HepG2 (cell line): ENCODE results near the gene PKNOX2. TPM values are rescaled to one million over a fixed set of nuclear protein-coding genes. Genes with fewer than 3 reads are reported as not detected.

ENCODE experiments used
- ATAC-seq: fragments of 200-7000 bp; cut with Tn5 transposase; 3 replicates; pipeline ENCODE4 v1.9.1; 2020; ENCODE audit warnings: mild to moderate bottlenecking, moderate library complexity
- BruUV-seq: library from RNA; stranded (reverse); fragments of 400-500 nt; replicated peaks from 2 replicates; lab custom pipeline; 2021; lab: Mats Ljungman, UMichigan
- CTCF ChIA-PET: fragments of 300-600 bp; formaldehyde crosslinking; extraction: SDS; loops from one replicate; lab custom pipeline; 2021; ENCODE audit warnings: low total read pairs, inconsistent platforms, low intra/inter-chr PET ratio; lab: Yijun Ruan, JAX
- POLR2A ChIA-PET: fragments of 350-600 bp; sonication (Branson Sonifier 250); formaldehyde crosslinking; loops from one replicate; lab custom pipeline; 2020; ENCODE audit warnings: antibody characterized with exemption, inconsistent platforms; lab: Yijun Ruan, JAX
- DNase-seq: peaks from one replicate; pipeline ENCODE4 v3.0.0-alpha.2; 2015; ENCODE audit warnings: low spot score
- FAIRE-seq: peaks from 3 replicates; lab custom pipeline; 2011; peaks lifted over from hg19 to GRCh38; lab: Jason Lieb, UNC
- H2AFZ ChIP-seq: one replicate; pipeline ENCODE4 v1.6.1; 2011; ENCODE audit warnings: low read length, inconsistent platforms
- H3K27ac ChIP-seq: fragments of 300-600 bp; 3 replicates; pipeline ENCODE4 v1.8.0; 2011; ENCODE audit warnings: mixed run types, mild to moderate bottlenecking, mixed read lengths, low read length, inconsistent platforms; ENCODE audit not compliant: insufficient read depth; ENCODE audit errors: extremely low read length
- H3K27me3 ChIP-seq, 2 experiments: fragments of 200-600 bp in 1 of 2; 2 replicates in 1 of 2; 3 replicates in 1 of 2; pipeline versions ENCODE4 v1.6.0 to v1.8.0; 2011; ENCODE audit warnings: low read length in 2 of 2, mild to moderate bottlenecking in 2 of 2, moderate library complexity in 2 of 2, inconsistent platforms in 1 of 2; ENCODE audit not compliant: insufficient read depth in 2 of 2, control insufficient read depth in 1 of 2
- H3K36me3 ChIP-seq, 2 experiments: fragments of 200-600 bp in 1 of 2; replicated peaks in 1 of 2; 2 replicates in 1 of 2; 3 replicates in 1 of 2; pipeline versions ENCODE4 v1.5.1 to v1.8.0; 2011; ENCODE audit warnings: low read length in 2 of 2, inconsistent platforms in 1 of 2; ENCODE audit not compliant: insufficient read depth in 2 of 2, control insufficient read depth in 1 of 2
- H3K4me1 ChIP-seq: 2 replicates; pipeline ENCODE4 v1.5.1; 2012; ENCODE audit warnings: low read length, inconsistent platforms; ENCODE audit not compliant: insufficient read depth
- H3K4me2 ChIP-seq: 2 replicates; pipeline ENCODE4 v1.6.0; 2011; ENCODE audit warnings: low read depth, low read length, inconsistent platforms
- H3K4me3 ChIP-seq, 3 experiments: fragments of 200-600 bp in 1 of 3; sonication (generic), shearing (Covaris generic) in 1 of 3; replicated peaks in 1 of 3; 2 replicates each; pipeline ENCODE4 v1.5.1; 2011 to 2016; ENCODE audit warnings: low read length in 3 of 3, inconsistent platforms in 2 of 3, low read depth in 2 of 3, mild to moderate bottlenecking in 2 of 3, control low read depth in 1 of 3, mixed read lengths in 1 of 3; ENCODE audit not compliant: insufficient read depth in 1 of 3
- H3K79me2 ChIP-seq: one replicate; pipeline ENCODE4 v1.6.1; 2011; ENCODE audit warnings: low read length, inconsistent platforms; ENCODE audit not compliant: insufficient read depth
- H3K9ac ChIP-seq: 2 replicates; pipeline ENCODE4 v1.6.0; 2011; ENCODE audit warnings: mild to moderate bottlenecking, low read depth, low read length, inconsistent platforms; ENCODE audit not compliant: insufficient read depth
- H3K9me3 ChIP-seq: 2 replicates; pipeline ENCODE4 v1.5.1; 2012; ENCODE audit warnings: mild to moderate bottlenecking, low read length
- H4K20me1 ChIP-seq: 2 replicates; pipeline ENCODE4 v1.6.0; 2011; ENCODE audit warnings: inconsistent platforms, mild to moderate bottlenecking, low read length, moderate library complexity; ENCODE audit not compliant: insufficient read depth
- BCL3 ChIP-seq: sonication (generic); formaldehyde crosslinking; IDR thresholded peaks from 2 replicates; pipeline ENCODE4 v1.5.1; 2020; ENCODE audit warnings: mild to moderate bottlenecking, missing genetic modification reagents, moderate library complexity
- BCLAF1 ChIP-seq: fragments of 450-650 bp; IDR thresholded peaks from 2 replicates; pipeline ENCODE4 v1.6.1; 2017; ENCODE audit warnings: mild to moderate bottlenecking
- DZIP1 ChIP-seq: sonication (generic); formaldehyde crosslinking; IDR thresholded peaks from 2 replicates; pipeline ENCODE4 v1.5.0; 2020; ENCODE audit warnings: mild to moderate bottlenecking, missing genetic modification reagents
- IRF9 ChIP-seq: sonication (generic); formaldehyde crosslinking; IDR thresholded peaks from 2 replicates; pipeline ENCODE4 v1.8.0; 2022; ENCODE audit warnings: missing genetic modification reagents, mild to moderate bottlenecking, borderline replicate concordance
- KDM2A ChIP-seq: sonication (generic); formaldehyde crosslinking; IDR thresholded peaks from 2 replicates; pipeline ENCODE4 v1.4.0; 2020; ENCODE audit warnings: low read depth, missing genetic modification reagents, borderline replicate concordance
- PITX1 ChIP-seq: sonication (generic); formaldehyde crosslinking; IDR thresholded peaks from 2 replicates; pipeline ENCODE4 v1.5.1; 2020; ENCODE audit warnings: mild to moderate bottlenecking, missing genetic modification reagents
- SALL1 ChIP-seq: sonication (generic); formaldehyde crosslinking; IDR thresholded peaks from 2 replicates; pipeline ENCODE4 v1.8.0; 2022; ENCODE audit warnings: mild to moderate bottlenecking, missing genetic modification reagents
- SNAPC5 ChIP-seq: sonication (generic); formaldehyde crosslinking; IDR thresholded peaks from 2 replicates; pipeline ENCODE4 v1.8.1; 2023; ENCODE audit warnings: mild to moderate bottlenecking, missing genetic modification reagents, borderline replicate concordance
- TSC22D2 ChIP-seq: sonication (generic); formaldehyde crosslinking; IDR thresholded peaks from 2 replicates; pipeline ENCODE4 v1.5.1; 2020; ENCODE audit warnings: missing genetic modification reagents, mild to moderate bottlenecking, borderline replicate concordance
- ZNF124 ChIP-seq: sonication (generic); formaldehyde crosslinking; IDR thresholded peaks from 2 replicates; pipeline ENCODE4 v1.4.0; 2020; ENCODE audit warnings: missing genetic modification reagents
- ZNF138 ChIP-seq: sonication (generic); formaldehyde crosslinking; IDR thresholded peaks from 2 replicates; pipeline ENCODE4 v1.5.0; 2020; ENCODE audit warnings: mild to moderate bottlenecking, low read depth, missing genetic modification reagents
- ZNF513 ChIP-seq: sonication (generic); formaldehyde crosslinking; conservative IDR thresholded peaks from 2 replicates; pipeline ENCODE4 v1.5.0; 2020; ENCODE audit warnings: missing genetic modification reagents
- ZNF572 ChIP-seq: sonication (generic); formaldehyde crosslinking; IDR thresholded peaks from 2 replicates; pipeline ENCODE4 v1.5.1; 2020; ENCODE audit warnings: mild to moderate bottlenecking, missing genetic modification reagents
- ZNF816 ChIP-seq: sonication (generic); formaldehyde crosslinking; IDR thresholded peaks from 2 replicates; pipeline ENCODE4 v1.8.0; 2022; ENCODE audit warnings: missing genetic modification reagents, mild to moderate bottlenecking, borderline replicate concordance
- ZNF839 ChIP-seq: sonication (generic); formaldehyde crosslinking; IDR thresholded peaks from 2 replicates; pipeline ENCODE4 v1.4.0; 2020; ENCODE audit warnings: missing genetic modification reagents, mild to moderate bottlenecking, borderline replicate concordance
- in situ Hi-C: cut with HindIII; loops from 2 replicates; pipeline ENCODE4 v1.10.0; 2017; ENCODE audit warnings: low pct_unique_long_range_greater_than_20kb; ENCODE audit not compliant: extremely low pct_ligation_motif_present
- intact Hi-C: fragments of 100-400 bp; cut with micrococcal nuclease; formaldehyde crosslinking; loops from one replicate; pipeline ENCODE4 v1.10.0; 2022; ENCODE audit not compliant: unreplicated experiment
- polyA plus RNA-seq, 8 experiments: library from polyadenylated mRNA; depleted of rRNA in 3 of 8; stranded (reverse) in 7 of 8; unstranded in 1 of 8; fragments of >200 nt; fragmentation: Illumina TruSeq in 4 of 8; extraction: Trizol in 4 of 8; gene quantifications; 2 replicates each; pipeline versions ENCODE4 v1.2.1 to v1.2.3, GENCODE V29; 2011 to 2016; ENCODE audit warnings: low read depth in 4 of 8, missing spikeins in 1 of 8, mixed read lengths in 1 of 8; ENCODE audit not compliant: insufficient read depth in 1 of 8
- total RNA-seq, 5 experiments: library from RNA; depleted of rRNA; stranded (reverse); fragments of >200 nt; fragmentation: Illumina TruSeq; extraction: Trizol; gene quantifications; 2 replicates each; pipeline ENCODE4 v1.2.3, GENCODE V29; 2016; ENCODE audit warnings: low read depth in 1 of 5

Gene PKNOX2
- total and polyA plus RNA-seq, 2 of the 13 experiments (the other 11 are each of a cell fraction or from before 2014, with no cell fraction given) = not detected

- Histone ChIP-seq H3K4me3 (no peak overlapping the region), H3K27ac (no peak overlapping the region), H3K27me3 (peaks cover 2 to 27% of the 10 kb centered on the region in 2 experiments; a peak in 4 of 5 replicates), H3K4me2 (no peak overlapping the region), H2AFZ (no peak overlapping the region), H3K36me3 (no peaks in the 10 kb centered on the region), H3K79me2 (no peaks in the 10 kb centered on the region), H4K20me1 (no peaks in the 10 kb centered on the region), H3K4me1 (no peaks in the 10 kb centered on the region), H3K9me3 (no peaks in the 10 kb centered on the region), H3K9ac (no peak overlapping the region)
- ChIA-PET CTCF (no interaction called here), POLR2A (no interaction called here)
- intact Hi-C loops = no loop called here
- ATAC-seq (no peak), FAIRE-seq (no peak), DNase-seq (no peak)
- in situ Hi-C loops = loop anchor here (10.0 kb wide), 1 partner anchor 173 kb away; no protein-coding TSS in a partner anchor
- no TSS peak for BruUV-seq
- TF ChIP-seq ZNF572 (CRISPR knock-in tag) = no peak
- TF ChIP-seq TSC22D2 (CRISPR knock-in tag) = no peak
- TF ChIP-seq ZNF513 = no peak
- no peak for TF ChIP-seq BCL3
- TF ChIP-seq DZIP1 (CRISPR knock-in tag) = no peak
- TF ChIP-seq PITX1 (CRISPR knock-in tag) = no peak
- TF ChIP-seq ZNF839 (CRISPR knock-in tag) = no peak
- no peak for TF ChIP-seq ZNF124 (CRISPR knock-in tag)
- no peak for TF ChIP-seq BCLAF1
- TF ChIP-seq SALL1 = no peak
- no peak for TF ChIP-seq KDM2A (CRISPR knock-in tag)
- no peak for TF ChIP-seq ZNF138 (CRISPR knock-in tag)
- TF ChIP-seq IRF9 (CRISPR knock-in tag) = no peak
- TF ChIP-seq ZNF816 (CRISPR knock-in tag) = no peak
- TF ChIP-seq SNAPC5 (CRISPR knock-in tag) = no peak
Observed at GRCh38 chr11:125148011-125148410, 16.5 kb upstream of the PKNOX2 start.
